SK-N-SH (cell line): ENCODE data around the gene RNLS. TPM values are rescaled to one million over a fixed set of nuclear protein-coding genes. Genes with fewer than 3 reads are reported as not detected.
A peak's percentile ranks its signal among the peaks of the same experiment; 100 is the strongest.

Source experiments
- CTCF ChIA-PET: fragments of 300-600, 350-600 bp; formaldehyde crosslinking; extraction: SDS; loops from one replicate; lab custom pipeline; 2021; lab: Yijun Ruan, JAX
- POLR2A ChIA-PET: fragments of 350-600 bp; sonication (Branson Sonifier 250); formaldehyde crosslinking; extraction: SDS; loops from one replicate; lab custom pipeline; 2020; ENCODE audit warnings: antibody characterized with exemption, inconsistent platforms; lab: Yijun Ruan, JAX
- DNase-seq: peaks from one replicate; pipeline ENCODE4 v3.0.0; 2012
- H2AFZ ChIP-seq: fragments of 200-600 bp; sonication (generic); 2 replicates; pipeline ENCODE4 v1.8.1; 2016; ENCODE audit warnings: antibody characterized with exemption, mild to moderate bottlenecking, low read depth
- H3F3A ChIP-seq: fragments of 200-600 bp; sonication (generic); replicated peaks from 2 replicates; pipeline ENCODE3; 2016; ENCODE audit warnings: antibody characterized with exemption, mild to moderate bottlenecking; ENCODE audit not compliant: insufficient read depth
- H3K27ac ChIP-seq, 2 experiments: fragments of 200-500 bp in 1 of 2; fragments of 200-600 bp in 1 of 2; sonication (Bioruptor generic) in 1 of 2; sonication (generic), shearing (Covaris generic) in 1 of 2; 2 replicates each; pipeline versions ENCODE4 v1.5.1 to v1.6.1; 2014 to 2016; ENCODE audit warnings: low read depth in 2 of 2, inconsistent platforms in 1 of 2, low read length in 1 of 2, mild to moderate bottlenecking in 1 of 2, mixed read lengths in 1 of 2
- H3K27me3 ChIP-seq: fragments of 200-600 bp; sonication (generic), shearing (Covaris generic); 2 replicates; pipeline ENCODE4 v1.6.1; 2016; ENCODE audit warnings: mixed run types; ENCODE audit not compliant: insufficient read depth
- H3K36me3 ChIP-seq, 2 experiments: fragments of 200-500 bp in 1 of 2; fragments of 200-600 bp in 1 of 2; sonication (Bioruptor generic) in 1 of 2; sonication (generic) in 1 of 2; replicated peaks in 1 of 2; 2 replicates each; pipeline versions ENCODE3 to v1.5.1; 2014 to 2016; ENCODE audit warnings: low read length in 1 of 2, mild to moderate bottlenecking in 1 of 2; ENCODE audit not compliant: insufficient read depth in 2 of 2, control insufficient read depth in 1 of 2
- H3K4me1 ChIP-seq, 2 experiments: fragments of 200-500 bp in 1 of 2; fragments of 200-600 bp in 1 of 2; sonication (Bioruptor generic) in 1 of 2; sonication (generic), shearing (Covaris generic) in 1 of 2; 2 replicates each; pipeline versions ENCODE4 v1.5.1 to v1.6.1; 2014 to 2016; ENCODE audit warnings: low read depth in 1 of 2, low read length in 1 of 2, mixed run types in 1 of 2; ENCODE audit not compliant: insufficient read depth in 2 of 2, control insufficient read depth in 1 of 2
- H3K4me2 ChIP-seq: fragments of 200-600 bp; sonication (generic), shearing (Covaris generic); 2 replicates; pipeline ENCODE4 v1.6.1; 2017; ENCODE audit warnings: mixed run types
- H3K4me3 ChIP-seq, 2 experiments: fragments of 200-500 bp in 1 of 2; fragments of 200-600 bp in 1 of 2; sonication (Bioruptor generic) in 1 of 2; sonication (generic), shearing (Covaris generic) in 1 of 2; 2 replicates each; pipeline versions ENCODE4 v1.5.1 to v1.8.1; 2014 to 2016; ENCODE audit warnings: low read depth in 2 of 2, inconsistent platforms in 1 of 2, low read length in 1 of 2, mild to moderate bottlenecking in 1 of 2, mixed read lengths in 1 of 2, moderate library complexity in 1 of 2
- H3K79me2 ChIP-seq: fragments of 200-600 bp; sonication (generic); 2 replicates; pipeline ENCODE4 v1.8.1; 2017; ENCODE audit warnings: mild to moderate bottlenecking; ENCODE audit not compliant: insufficient read depth
- H3K9ac ChIP-seq: fragments of 200-600 bp; sonication (generic); 2 replicates; pipeline ENCODE4 v1.6.1; 2017; ENCODE audit warnings: mixed run types
- H3K9me2 ChIP-seq: fragments of 200-600 bp; sonication (generic); 2 replicates; pipeline ENCODE4 v1.6.1; 2017; ENCODE audit warnings: mixed run types
- H3K9me3 ChIP-seq: fragments of 200-600 bp; sonication (generic); 2 replicates; pipeline ENCODE4 v1.6.1; 2017; ENCODE audit warnings: mixed run types, mild to moderate bottlenecking, moderate library complexity
- H4K20me1 ChIP-seq: fragments of 200-600 bp; sonication (generic); 2 replicates; pipeline ENCODE4 v1.6.1; 2017; ENCODE audit warnings: mild to moderate bottlenecking, mixed run types; ENCODE audit not compliant: insufficient read depth
- CHD2 ChIP-seq: fragments of 150-350 bp; IDR thresholded peaks from 2 replicates; pipeline ENCODE4 v1.6.1; 2018; ENCODE audit warnings: low read length; ENCODE audit not compliant: partially characterized antibody
- CTCF ChIP-seq: fragments of 200-600 bp; sonication (generic); IDR thresholded peaks from 2 replicates; pipeline ENCODE4 v1.6.1; 2017; ENCODE audit warnings: antibody characterized with exemption, mild to moderate bottlenecking, moderate library complexity
- ELF1 ChIP-seq: IDR thresholded peaks from 2 replicates; pipeline ENCODE4 v1.4.0; 2012
- EP300 ChIP-seq, 2 experiments: IDR thresholded peaks; 2 replicates each; pipeline versions ENCODE4 v1.4.0 to v1.6.1; 2012; ENCODE audit warnings: borderline replicate concordance in 1 of 2, low read depth in 1 of 2, low read length in 1 of 2
- FOXM1 ChIP-seq: IDR thresholded peaks from 2 replicates; pipeline ENCODE4 v1.4.0; 2012; ENCODE audit warnings: low read depth, mild to moderate bottlenecking
- GABPA ChIP-seq: IDR thresholded peaks from 2 replicates; pipeline ENCODE4 v1.4.0; 2012; ENCODE audit warnings: low read depth, mild to moderate bottlenecking
- GATA2 ChIP-seq: sonication (generic); formaldehyde crosslinking; IDR thresholded peaks from 2 replicates; pipeline ENCODE4 v1.5.0; 2020; ENCODE audit warnings: mild to moderate bottlenecking, missing genetic modification reagents
- MAX ChIP-seq: IDR thresholded peaks from 2 replicates; pipeline ENCODE4 v1.4.0; 2012; ENCODE audit warnings: low read depth
- NFIC ChIP-seq: IDR thresholded peaks from 2 replicates; pipeline ENCODE4 v1.4.0; 2012; ENCODE audit warnings: borderline replicate concordance
- RAD21 ChIP-seq: IDR thresholded peaks from 2 replicates; pipeline ENCODE4 v1.6.1; 2012; ENCODE audit warnings: mild to moderate bottlenecking, low read length
- RXRA ChIP-seq: IDR thresholded peaks from 2 replicates; pipeline ENCODE4 v1.4.0; 2012; ENCODE audit warnings: low read depth, mild to moderate bottlenecking, borderline replicate concordance
- SMC3 ChIP-seq: IDR thresholded peaks from 2 replicates; pipeline ENCODE4 v1.6.1; 2012; ENCODE audit warnings: low read depth, low read length, improper control_type of control experiment
- TAF1 ChIP-seq: IDR thresholded peaks from 2 replicates; pipeline ENCODE4 v1.6.1; 2012; ENCODE audit warnings: low read depth, mild to moderate bottlenecking, low read length, moderate library complexity, borderline replicate concordance
- USF2 ChIP-seq: fragments of 150-350 bp; IDR thresholded peaks from 2 replicates; pipeline ENCODE4 v1.6.1; 2017; ENCODE audit warnings: antibody characterized with exemption, low read length, low read depth, borderline replicate concordance
- YY1 ChIP-seq: IDR thresholded peaks from 2 replicates; pipeline ENCODE4 v1.4.0; 2012; ENCODE audit warnings: low read depth, mild to moderate bottlenecking
- ZBTB33 ChIP-seq: IDR thresholded peaks from 2 replicates; pipeline ENCODE4 v1.4.0; 2012; ENCODE audit warnings: low read depth, borderline replicate concordance
- WGBS: methylation state at CpG from one replicate; pipeline ENCODE4 v1.1.6; 2017; ENCODE audit warnings: low lambda C conversion rate; 5-methylcytosine and 5-hydroxymethylcytosine counted together
- polyA plus RNA-seq, 3 experiments: library from polyadenylated mRNA; depleted of rRNA; stranded (reverse); fragments of >200 nt; gene quantifications; 2 replicates each; pipeline ENCODE4 v1.2.3, GENCODE V29; 2012

Gene RNLS
- polyA plus RNA-seq, 1 of the 3 experiments (the other 2 are of a cell fraction): not detected

- no peak for TF ChIP-seq ZBTB33
These were observed 293.8 kb downstream of the RNLS start (continued) for GRCh38 chr10:88289342-88289741.

- TF ChIP-seq CTCF (no peak), EP300 (IDR thresholded peaks at IDR 0.05; ENCODE audit: borderline replicate concordance in 1 of 2, low read depth in 1 of 2, low read length in 1 of 2) (0 out of 4 replicates have a peak, but pooled peaks of 1 of the 2 experiments have one; percentile 5), RAD21 (no peak), GABPA (no peak), RXRA (no peak), FOXM1 (no peak)
- Histone ChIP-seq H3K9me3 (no peaks in the 10 kb centered on the region), H3K4me3 (no peak overlapping the region), H3K36me3 (no peaks in the 10 kb centered on the region), H3K4me1 (peaks cover 0 to 2% of the 10 kb centered on the region in 2 experiments; a peak in 1 of 4 replicates), H3K9ac (no peak overlapping the region), H3K79me2 (no peaks in the 10 kb centered on the region), H3K9me2 (no peaks in the 10 kb centered on the region), H3K27me3 (no peaks in the 10 kb centered on the region), H2AFZ (no peak overlapping the region), H3K27ac (no peak overlapping the region; a peak in 1 of 4 replicates), H3K4me2 (no peak overlapping the region), H4K20me1 (no peaks in the 10 kb centered on the region), H3F3A (no peaks in the 10 kb centered on the region)
- DNase-seq: peak; percentile 5
- CTCF ChIA-PET: interaction anchor here (1.1 to 1.2 kb wide), 2 partner anchors 9 to 101 kb away, joined by 3 to 4 read pairs; no protein-coding TSS in a partner anchor
- POLR2A ChIA-PET: no interaction called here
- 58% methylated on average over 3 of the region's 3 CpGs for WGBS
These were observed 294.6 kb downstream of the RNLS start for GRCh38 chr10:88288320-88289059.

- CTCF ChIA-PET: no interaction called here
- Histone ChIP-seq H3K9me3 (no peaks in the 10 kb centered on the region), H3K79me2 (no peaks in the 10 kb centered on the region), H3K36me3 (no peaks in the 10 kb centered on the region), H3K9ac (no peak overlapping the region), H3K27ac (no peak overlapping the region), H3K4me2 (no peak overlapping the region), H4K20me1 (no peaks in the 10 kb centered on the region), H3K9me2 (no peaks in the 10 kb centered on the region), H3K4me1 (peaks cover 6 to 9% of the 10 kb centered on the region in 2 experiments; a peak in 3 of 4 replicates), H2AFZ (no peak overlapping the region), H3K4me3 (no peak overlapping the region), H3K27me3 (no peaks in the 10 kb centered on the region), H3F3A (peaks cover 4% of the 10 kb centered on the region)
- POLR2A ChIA-PET: no interaction called here
- TF ChIP-seq TAF1 (no peak), NFIC (no peak), USF2 (no peak), YY1 (no peak), SMC3 (no peak), MAX (no peak), CHD2 (no peak), ELF1 (no peak), EP300 (IDR thresholded peaks at IDR 0.05; ENCODE audit: borderline replicate concordance in 1 of 2, low read depth in 1 of 2, low read length in 1 of 2) (no peak), RXRA (no peak), GABPA (no peak), GATA2 (CRISPR knock-in tag) (no peak)
- 100% methylated on average over 1 of the region's 1 CpG for WGBS
- DNase-seq: no peak
These were observed 297.1 kb downstream of the RNLS start for GRCh38 chr10:88286030-88286429.
